Stimulated activated CD4-positive, alpha-beta T cell treated with anti-CD3 and anti-CD28 coated beads, Interleukin-15, amount 100 ng/mL, for 48 hours (primary cell): Measurements from ENCODE around the gene MUC13.
"Not testable (repeated sequence)": the region's sequence is repeated elsewhere in the genome, so short reads cannot be mapped to it uniquely, and the experiment has no call there.

Experiments used
- DNase-seq, 2 donors: peaks; one replicate each; pipeline ENCODE4 v3.0.0-alpha.2; 2020; ENCODE audit warnings: low read depth in 2 of 2

The MUC13 gene, protein sequence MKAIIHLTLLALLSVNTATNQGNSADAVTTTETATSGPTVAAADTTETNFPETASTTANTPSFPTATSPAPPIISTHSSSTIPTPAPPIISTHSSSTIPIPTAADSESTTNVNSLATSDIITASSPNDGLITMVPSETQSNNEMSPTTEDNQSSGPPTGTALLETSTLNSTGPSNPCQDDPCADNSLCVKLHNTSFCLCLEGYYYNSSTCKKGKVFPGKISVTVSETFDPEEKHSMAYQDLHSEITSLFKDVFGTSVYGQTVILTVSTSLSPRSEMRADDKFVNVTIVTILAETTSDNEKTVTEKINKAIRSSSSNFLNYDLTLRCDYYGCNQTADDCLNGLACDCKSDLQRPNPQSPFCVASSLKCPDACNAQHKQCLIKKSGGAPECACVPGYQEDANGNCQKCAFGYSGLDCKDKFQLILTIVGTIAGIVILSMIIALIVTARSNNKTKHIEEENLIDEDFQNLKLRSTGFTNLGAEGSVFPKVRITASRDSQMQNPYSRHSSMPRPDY

DNA sequence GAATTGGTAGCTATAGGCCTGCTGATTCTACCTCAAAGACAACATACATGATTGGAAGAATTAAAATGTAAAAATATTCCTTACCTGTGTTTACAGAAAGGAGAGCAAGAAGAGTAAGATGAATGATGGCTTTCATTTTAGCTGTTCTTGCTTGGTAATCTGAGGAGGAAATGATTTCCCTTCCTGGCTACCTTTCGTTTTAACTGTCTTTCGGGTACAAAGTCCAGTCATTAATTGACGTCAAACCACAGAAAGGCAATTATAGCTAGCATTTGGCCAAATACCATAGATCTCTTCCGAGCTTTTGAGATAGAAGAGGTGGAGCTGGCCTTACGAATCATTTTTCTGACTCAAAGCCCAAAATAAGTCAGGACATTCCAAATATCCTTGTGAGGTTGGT lies at the start of gene MUC13:
TSS of gene MUC13 (minus strand) at position 175 of the 400 bp plus-strand sequence. CDS start at position 136, 39 bp downstream.
- no peak for DNase-seq

DNA sequence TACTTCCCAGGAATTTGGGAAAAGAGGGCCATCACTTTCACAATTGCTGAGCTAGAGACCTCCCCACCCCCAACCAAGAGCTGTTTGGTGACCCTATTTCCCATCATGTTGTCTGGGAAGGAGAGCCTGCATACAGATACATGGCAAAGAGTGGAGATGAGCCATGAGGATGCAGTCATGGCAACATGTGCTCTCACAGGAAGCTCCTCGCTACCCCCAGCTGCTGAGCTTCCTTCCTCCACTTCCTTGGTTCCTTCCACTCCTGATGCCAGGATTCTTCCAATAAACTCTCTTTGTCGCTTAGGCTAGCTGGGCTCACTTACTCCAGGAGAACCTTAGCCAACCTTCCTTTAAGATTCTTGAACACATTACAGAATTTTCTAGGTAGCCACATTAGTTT lies 48.3 kb upstream of the MUC13 start:
- DNase-seq: no peak

- DNase-seq: no peak
Observed at GRCh38 chr3:124981472-124981871, 46.9 kb upstream of the MUC13 start.

DNA sequence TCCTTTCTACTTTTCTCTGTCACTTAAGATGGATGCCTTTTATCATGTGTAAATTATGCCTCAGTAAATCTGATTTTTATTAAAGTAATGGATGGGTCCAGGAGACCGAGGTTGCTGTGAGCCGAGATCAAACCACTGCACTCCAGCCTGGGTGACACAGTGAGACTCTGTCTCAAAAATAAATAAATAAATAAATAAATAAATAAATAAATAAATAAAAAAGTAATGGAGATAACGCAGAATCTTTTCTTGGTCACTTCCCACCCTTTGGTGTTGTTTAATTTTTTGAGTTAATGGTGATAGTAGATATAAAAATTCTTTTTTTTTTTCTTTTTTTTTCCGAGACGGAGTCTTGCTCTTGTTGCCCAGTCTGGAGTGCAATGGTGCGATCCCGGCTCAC lies 44.1 kb upstream of the MUC13 start:
- DNase-seq: no peak

GRCh38 chr3:124976383-124976782 lies 41.8 kb upstream of the MUC13 start:
- DNase-seq: no peak

GRCh38 chr3:124974691-124975090 lies 40.1 kb upstream of the MUC13 start:
- DNase-seq: no peak

- DNase-seq: no peak
Observed at GRCh38 chr3:124973290-124973689, 38.7 kb upstream of the MUC13 start.

DNA sequence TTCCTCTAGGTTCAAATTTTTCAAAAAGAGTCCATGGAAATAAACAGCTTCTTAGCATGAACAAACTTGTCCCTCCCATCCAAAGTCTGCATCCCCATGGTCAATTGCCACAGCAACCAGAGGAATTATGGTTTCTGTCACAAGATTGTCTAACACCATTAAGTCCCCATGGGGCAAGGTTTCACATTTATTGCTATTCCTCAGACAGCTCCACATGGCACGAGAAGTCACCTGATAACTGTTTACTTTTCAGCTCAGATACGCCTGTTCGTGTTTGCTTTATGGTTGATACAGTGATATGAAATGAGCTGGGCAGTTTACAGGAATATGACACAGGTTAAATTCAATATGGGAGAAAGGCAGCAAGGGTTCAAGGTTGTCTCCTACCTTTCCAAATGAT lies 37.9 kb upstream of the MUC13 start:
- no peak for DNase-seq

DNA sequence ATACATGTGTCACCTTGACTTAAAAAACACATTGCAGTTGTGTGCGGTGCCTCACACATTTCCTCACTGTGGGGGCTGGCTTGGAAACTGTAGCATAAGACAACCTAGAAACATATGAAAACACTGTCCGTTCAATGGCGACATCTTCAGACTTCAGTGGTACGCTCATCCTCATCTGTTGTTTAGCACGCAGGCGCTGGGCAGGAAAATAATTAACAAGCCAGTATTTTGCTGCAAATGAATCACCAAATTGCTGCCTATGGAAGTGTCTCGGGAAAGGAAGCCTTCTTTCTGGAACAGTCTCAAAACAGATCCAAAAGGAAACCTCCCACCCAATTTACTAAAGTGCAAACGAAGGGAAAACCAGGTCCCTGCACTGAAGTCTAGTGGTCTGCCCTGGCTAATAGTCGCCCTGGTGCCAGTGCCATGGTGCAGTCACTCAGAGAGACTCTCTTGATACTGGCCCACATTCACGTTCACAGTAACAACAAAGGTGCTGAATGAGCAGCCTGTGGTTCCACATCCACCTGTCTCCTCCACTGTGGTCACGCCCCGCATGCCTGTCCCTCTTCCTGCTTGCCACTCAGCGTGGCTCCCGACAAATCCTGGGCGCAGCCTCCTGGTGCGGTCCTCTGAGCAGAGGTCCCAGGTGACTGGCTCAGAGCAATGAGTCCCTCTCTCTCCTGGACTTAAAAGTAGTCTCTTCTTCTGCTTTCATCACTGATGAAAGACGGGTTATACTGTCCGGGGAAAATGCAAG lies 35.6 kb upstream of the MUC13 start:
- no peak for DNase-seq

GRCh38 chr3:124969190-124969589 lies 34.6 kb upstream of the MUC13 start:
- DNase-seq: no peak

DNA sequence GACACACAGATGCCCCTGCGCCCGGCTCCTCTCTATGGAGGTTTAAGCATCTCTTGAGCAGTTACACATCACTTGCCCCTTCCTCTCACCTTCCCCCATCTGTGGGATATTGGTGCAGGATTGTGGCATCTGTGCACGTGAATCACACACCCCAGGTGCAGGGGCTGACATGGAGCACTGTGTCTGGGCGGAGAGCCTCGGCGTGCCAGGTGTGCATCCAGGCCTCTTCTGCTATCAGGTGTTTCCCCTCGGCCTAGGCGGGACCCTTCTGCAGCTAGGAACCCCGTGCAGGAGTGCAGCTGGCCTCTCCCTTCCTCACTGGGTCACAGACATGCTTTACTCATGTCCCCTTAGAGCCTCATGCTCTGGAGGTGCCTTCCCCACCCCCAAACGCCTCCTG lies 33.4 kb upstream of the MUC13 start:
- no peak for DNase-seq

- no peak for DNase-seq
Observed at GRCh38 chr3:124966521-124967445, 32.2 kb upstream of the MUC13 start.

- DNase-seq: no peak
Observed at GRCh38 chr3:124965413-124965812, 30.9 kb upstream of the MUC13 start.

GRCh38 chr3:124964387-124964786 lies 29.8 kb upstream of the MUC13 start:
- DNase-seq: no peak

DNA sequence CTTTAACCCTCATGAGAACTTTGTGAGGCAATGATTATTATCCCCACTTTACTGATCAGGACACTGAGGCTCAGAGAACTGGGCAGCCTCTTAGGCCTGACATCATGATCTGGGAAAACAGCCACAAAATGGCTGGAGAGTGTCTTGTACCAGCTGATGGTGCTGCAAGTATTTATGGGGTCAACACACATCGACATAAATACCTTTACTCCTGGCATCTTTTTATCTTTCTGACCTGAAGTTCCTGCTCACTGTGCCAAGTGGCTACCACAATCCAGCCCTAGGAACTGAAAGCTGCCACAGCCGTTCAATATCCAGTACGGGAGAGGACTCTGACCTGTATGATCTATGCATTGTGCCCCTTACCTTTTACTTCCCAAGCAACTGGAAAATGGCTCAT lies 29.2 kb upstream of the MUC13 start:
- DNase-seq: no peak

DNA sequence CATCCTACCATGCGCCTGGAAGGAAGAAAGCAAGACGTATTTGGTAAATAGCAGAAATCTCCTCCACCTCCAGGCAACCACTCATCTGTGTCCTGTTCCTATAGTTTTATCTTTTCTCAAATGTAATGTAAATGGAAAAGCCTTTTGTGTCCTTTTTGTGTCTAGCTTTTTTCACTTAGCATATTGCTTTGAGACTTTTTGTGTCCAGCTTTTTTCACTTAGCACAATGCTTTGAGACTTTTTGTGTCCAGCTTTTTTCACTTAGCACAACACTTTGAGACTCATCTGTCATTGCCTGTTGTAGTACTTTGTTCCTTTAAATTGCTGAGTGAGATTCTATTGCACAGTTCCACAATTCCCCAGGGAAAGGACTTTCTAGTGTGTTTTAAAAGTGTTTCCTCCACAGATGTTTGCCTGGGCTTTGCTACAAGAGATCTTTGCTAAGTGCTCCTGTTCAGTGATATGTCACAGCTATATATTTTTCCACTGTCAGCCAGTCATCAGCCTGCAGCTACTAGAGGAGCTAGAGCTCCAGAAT lies 27.9 kb upstream of the MUC13 start:
- no peak for DNase-seq

GRCh38 chr3:124960698-124961097 lies 26.1 kb upstream of the MUC13 start:
- no peak for DNase-seq

- DNase-seq: no peak
Observed at GRCh38 chr3:124960105-124960504, 25.6 kb upstream of the MUC13 start.

DNA sequence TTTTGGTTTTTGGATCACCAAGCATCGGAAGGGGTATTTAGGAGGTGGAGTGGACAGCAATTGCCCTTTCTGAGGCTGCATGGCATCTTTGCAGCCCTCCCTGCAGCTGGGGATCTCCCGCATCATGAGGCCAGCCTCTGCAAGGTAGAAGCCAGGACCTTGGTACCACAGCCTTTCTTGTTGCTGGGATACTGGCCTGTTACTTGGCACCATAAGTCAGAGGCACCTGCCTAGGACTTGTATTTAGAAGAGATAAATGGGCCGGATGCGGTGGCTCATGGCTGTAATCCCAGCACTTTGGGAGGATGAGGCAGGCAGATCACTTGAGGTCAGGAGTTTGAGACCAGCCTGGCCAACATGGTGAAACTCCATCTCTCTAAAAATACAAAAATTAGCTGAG lies 23.4 kb upstream of the MUC13 start:
- DNase-seq: not testable (repeated sequence)

DNA sequence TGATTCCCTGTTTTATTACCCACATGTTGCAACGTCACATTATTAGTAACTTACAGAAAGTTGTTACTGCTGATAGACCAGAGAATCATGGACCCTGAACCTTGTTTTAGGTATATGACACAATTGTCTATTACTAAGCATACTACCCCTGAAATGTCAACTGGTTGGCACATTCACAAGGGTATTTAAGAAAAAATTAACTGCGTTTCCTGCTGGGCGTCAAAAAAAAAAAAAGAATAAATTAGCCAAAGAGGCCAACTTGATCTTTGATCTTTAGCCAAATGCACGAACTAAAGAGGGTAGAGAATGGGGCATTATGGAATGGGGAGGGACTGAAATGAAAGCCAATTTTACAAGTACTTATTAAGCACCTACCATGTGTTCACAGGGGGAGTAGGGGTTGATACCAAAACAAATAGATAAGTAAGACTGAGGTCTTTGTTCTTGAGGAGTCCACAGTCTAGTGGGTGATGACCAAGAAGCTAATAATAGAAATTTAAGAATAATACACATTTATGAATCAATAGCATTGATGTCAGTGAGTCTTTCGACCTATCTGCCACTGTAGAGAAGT lies 17.8 kb upstream of the MUC13 start:
- DNase-seq: no peak
